ENCODE results near the gene NFATC1. TPM values are rescaled to one million over a fixed set of nuclear protein-coding genes. Genes with fewer than 3 reads are reported as not detected.

Gene NFATC1
- polyA plus RNA-seq, 1 experiment = 0.73 TPM

DNA sequence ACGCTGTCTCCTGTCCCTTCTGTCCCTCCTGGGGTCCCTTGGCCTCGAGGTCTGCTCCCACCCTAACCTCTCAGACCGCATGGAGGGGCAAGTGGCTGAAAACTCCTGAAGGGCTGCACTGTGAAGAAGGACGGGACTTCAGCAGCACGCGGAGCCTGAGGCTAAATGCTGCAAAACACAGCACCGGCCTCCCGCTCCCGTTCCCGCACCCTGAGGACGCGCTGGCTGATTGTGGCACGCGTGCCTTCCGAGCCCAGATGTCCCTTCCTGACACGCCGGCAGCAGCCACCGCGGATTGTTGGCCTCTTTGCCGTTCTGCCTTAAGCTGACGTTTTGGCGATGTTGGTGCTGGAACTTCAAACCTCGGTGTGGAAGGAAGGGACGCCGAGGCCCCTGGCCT is 158.0 kb downstream of the NFATC1 start:
- no peak overlapping the region for H3K4me3 ChIP-seq (ENCODE audit: low read depth, low read length)
- no peak for DNase-seq (ENCODE audit: low read depth, low spot score)
- TF ChIP-seq, protein P1, sequence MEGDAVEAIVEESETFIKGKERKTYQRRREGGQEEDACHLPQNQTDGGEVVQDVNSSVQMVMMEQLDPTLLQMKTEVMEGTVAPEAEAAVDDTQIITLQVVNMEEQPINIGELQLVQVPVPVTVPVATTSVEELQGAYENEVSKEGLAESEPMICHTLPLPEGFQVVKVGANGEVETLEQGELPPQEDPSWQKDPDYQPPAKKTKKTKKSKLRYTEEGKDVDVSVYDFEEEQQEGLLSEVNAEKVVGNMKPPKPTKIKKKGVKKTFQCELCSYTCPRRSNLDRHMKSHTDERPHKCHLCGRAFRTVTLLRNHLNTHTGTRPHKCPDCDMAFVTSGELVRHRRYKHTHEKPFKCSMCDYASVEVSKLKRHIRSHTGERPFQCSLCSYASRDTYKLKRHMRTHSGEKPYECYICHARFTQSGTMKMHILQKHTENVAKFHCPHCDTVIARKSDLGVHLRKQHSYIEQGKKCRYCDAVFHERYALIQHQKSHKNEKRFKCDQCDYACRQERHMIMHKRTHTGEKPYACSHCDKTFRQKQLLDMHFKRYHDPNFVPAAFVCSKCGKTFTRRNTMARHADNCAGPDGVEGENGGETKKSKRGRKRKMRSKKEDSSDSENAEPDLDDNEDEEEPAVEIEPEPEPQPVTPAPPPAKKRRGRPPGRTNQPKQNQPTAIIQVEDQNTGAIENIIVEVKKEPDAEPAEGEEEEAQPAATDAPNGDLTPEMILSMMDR (IDR thresholded peaks at IDR 0.05; ENCODE audit: low read depth, low read length) = no peak
- ChIA-PET POLR2A (no interaction called here), CTCF (no interaction called here)
- H3K27ac ChIP-seq (ENCODE audit: low read depth, low read length) = no peak overlapping the region
- peaks cover 27% of the 10 kb centered on the region; the same call in 1 of the 2 replicates for H3K9me3 ChIP-seq (ENCODE audit: control insufficient read depth, insufficient read depth, low read length)
- H3K27me3 ChIP-seq (ENCODE audit: control insufficient read depth, insufficient read depth, low read length) = peaks cover 3% of the 10 kb centered on the region

DNA sequence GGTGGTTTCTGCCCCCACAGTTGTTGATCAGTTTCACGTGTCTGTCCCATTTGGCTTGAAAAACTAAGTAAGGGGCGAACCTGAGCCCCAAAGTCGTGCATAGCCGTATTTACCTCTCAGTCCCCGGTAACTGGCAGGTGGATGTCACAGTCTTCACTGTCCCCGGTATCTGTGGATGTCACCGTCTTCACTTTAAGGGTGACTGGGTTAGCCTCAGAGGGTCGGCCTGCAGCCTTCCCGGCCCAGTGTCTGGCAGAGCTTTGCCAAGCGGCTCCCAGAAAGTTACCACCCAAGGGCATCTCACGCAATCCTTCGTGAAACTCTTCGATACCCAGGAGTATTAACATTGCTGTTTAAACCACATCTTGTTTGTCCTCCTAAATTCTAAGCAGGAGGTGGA is 158.6 kb downstream of the NFATC1 start:
- H3K27me3 ChIP-seq (ENCODE audit: control insufficient read depth, insufficient read depth, low read length) = peaks cover 4% of the 10 kb centered on the region
- H3K9me3 ChIP-seq (ENCODE audit: control insufficient read depth, insufficient read depth, low read length) = peaks cover 27% of the 10 kb centered on the region; the same call in 1 of the 2 replicates
- H3K27ac ChIP-seq (ENCODE audit: low read depth, low read length) = no peak overlapping the region
- DNase-seq (ENCODE audit: low read depth, low spot score) = no peak
- TF ChIP-seq, protein P1 (IDR thresholded peaks at IDR 0.05; ENCODE audit: low read depth, low read length) = no peak
- POLR2A ChIA-PET = no interaction called here
- CTCF ChIA-PET = no interaction called here
- H3K4me3 ChIP-seq (ENCODE audit: low read depth, low read length) = no peak overlapping the region

DNA sequence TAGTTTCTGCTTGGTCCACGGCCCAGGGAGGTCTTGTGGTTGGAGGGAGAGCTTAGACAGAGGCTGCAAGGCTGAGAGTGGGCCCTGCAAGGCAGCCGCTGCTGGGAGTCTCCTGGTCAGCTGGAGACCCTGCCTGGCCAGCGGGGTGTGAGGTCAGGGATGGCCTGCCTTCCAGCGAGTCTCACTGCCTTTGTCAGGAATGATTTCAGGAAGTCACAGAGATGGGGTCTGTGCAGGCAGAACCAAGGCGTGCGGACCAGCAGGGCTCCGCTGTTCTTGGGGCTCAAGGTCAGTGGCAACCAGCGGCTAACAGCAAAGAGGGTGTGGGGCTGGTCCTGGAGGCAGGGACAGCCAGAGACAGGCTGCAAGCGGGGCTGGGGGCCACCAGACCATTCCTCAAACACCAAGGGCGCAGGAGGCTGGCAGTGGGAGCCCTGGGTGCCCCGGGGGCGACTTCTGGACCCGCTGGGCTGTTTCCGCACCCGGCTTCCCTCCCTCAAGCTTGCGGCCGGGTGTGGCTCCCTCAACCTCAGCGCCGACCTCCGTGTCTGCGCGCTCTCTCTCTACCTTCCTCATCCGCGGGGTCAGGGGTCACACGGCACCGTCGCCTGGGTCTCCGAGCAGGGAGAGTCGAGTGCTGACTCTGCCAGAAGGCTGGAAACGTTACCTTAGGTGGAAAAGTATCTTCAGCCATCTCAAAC is 159.4 kb downstream of the NFATC1 start:
- POLR2A ChIA-PET = no interaction called here

DNA sequence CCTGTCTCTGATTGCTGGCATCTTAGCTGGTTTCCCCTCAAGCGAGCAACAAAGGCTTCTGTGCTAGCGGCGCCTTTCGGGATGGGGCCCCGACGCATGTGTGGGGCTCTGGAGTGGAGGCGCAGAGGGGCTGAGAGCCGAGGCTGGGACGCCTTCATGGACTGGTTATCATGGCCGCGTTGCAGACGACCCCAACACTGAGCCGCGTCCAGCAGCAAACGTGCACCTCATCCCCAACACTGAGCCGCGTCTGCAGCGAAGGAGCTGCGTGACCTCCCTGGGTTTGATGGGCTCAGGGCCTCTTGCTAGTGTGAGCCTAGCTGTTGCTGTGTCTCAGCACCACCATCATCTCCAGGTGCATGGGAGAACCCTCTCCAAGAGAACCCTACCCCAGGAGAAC is 160.2 kb downstream of the NFATC1 start:
- ChIA-PET CTCF (no interaction called here), POLR2A (no interaction called here)

More for the DNA sequence above, 159.4 kb downstream of the NFATC1 start:
- H3K4me3 ChIP-seq (ENCODE audit: low read depth, low read length) = no peak overlapping the region
- CTCF ChIA-PET = no interaction called here
- peaks cover 5% of the 10 kb centered on the region for H3K27me3 ChIP-seq (ENCODE audit: control insufficient read depth, insufficient read depth, low read length)
- no peak overlapping the region for H3K27ac ChIP-seq (ENCODE audit: low read depth, low read length)
- TF ChIP-seq, protein P1 (IDR thresholded peaks at IDR 0.05; ENCODE audit: low read depth, low read length) = no peak
- H3K9me3 ChIP-seq (ENCODE audit: control insufficient read depth, insufficient read depth, low read length) = peaks cover 29% of the 10 kb centered on the region; the same call in 1 of the 2 replicates
- no peak for DNase-seq (ENCODE audit: low read depth, low spot score)

More for the DNA sequence above, 160.2 kb downstream of the NFATC1 start:
- TF ChIP-seq, protein P1 (IDR thresholded peaks at IDR 0.05; ENCODE audit: low read depth, low read length) = no peak
- Histone ChIP-seq H3K9me3 (ENCODE audit: control insufficient read depth, insufficient read depth, low read length) (peaks cover 35% of the 10 kb centered on the region; the same call in 1 of the 2 replicates), H3K27me3 (ENCODE audit: control insufficient read depth, insufficient read depth, low read length) (peaks cover 6% of the 10 kb centered on the region), H3K27ac (ENCODE audit: low read depth, low read length) (no peak overlapping the region), H3K4me3 (ENCODE audit: low read depth, low read length) (no peak overlapping the region)
- DNase-seq (ENCODE audit: low read depth, low spot score) = no peak
